ENCODE data around the gene PDGFA.

- TF ChIP-seq EZH2 (IDR thresholded peaks at IDR 0.05; ENCODE audit: insufficient read depth, poor library complexity, severe bottlenecking): no peak
- no peak for TF ChIP-seq EZH2phosphoT487 (IDR thresholded peaks at IDR 0.05; ENCODE audit: insufficient read depth, low read depth)
Observed at GRCh38 chr7:528451-528850, 8.8 kb upstream of the PDGFA start.

All from GM23248 (cell line).